GM19240 (cell line): ENCODE results near the gene TTC13.

Experiments used
- DNase-seq: peaks from one replicate; pipeline ENCODE4 v3.0.0; 2011; ENCODE audit warnings: low spot score; ENCODE audit not compliant: insufficient read length

TTC13 gene

DNA sequence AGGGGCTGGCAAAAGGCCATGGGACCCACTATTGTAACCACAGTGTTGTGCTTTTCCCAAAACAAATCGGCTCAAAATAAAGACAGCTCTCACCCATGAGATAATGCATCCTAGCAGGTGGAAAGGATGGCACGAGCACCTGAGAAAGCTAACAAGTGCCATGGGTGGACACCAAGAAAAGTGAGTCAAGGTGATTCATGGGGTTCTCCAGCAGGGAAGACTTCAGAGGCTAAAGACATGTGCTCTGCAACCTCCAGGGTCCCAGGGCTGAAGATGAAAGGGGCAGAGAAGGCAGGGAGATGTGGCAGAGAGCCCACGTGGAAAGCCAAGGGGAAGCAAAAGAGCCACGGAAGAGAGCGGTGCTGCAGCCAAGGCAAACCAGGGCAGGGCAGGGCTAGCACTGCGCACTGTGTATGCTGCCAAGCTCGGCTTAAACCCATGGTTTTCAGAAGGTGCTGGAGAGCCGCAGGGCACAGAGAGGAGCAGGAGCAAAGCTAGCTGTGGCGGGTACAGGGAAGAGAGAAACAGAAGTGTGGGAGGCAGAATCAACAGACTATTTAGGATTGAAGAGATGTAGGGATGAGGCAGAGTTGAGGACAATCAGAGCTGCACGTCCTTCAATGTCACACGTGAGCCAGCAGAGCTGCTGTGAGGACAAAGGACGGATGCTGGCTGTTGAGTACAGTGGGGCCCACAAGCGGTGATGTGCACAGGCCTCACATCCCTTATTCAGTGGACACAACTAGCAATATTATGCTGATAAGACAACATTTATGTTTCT lies 68.5 kb downstream of the TTC13 start:
- DNase-seq = no peak

DNA sequence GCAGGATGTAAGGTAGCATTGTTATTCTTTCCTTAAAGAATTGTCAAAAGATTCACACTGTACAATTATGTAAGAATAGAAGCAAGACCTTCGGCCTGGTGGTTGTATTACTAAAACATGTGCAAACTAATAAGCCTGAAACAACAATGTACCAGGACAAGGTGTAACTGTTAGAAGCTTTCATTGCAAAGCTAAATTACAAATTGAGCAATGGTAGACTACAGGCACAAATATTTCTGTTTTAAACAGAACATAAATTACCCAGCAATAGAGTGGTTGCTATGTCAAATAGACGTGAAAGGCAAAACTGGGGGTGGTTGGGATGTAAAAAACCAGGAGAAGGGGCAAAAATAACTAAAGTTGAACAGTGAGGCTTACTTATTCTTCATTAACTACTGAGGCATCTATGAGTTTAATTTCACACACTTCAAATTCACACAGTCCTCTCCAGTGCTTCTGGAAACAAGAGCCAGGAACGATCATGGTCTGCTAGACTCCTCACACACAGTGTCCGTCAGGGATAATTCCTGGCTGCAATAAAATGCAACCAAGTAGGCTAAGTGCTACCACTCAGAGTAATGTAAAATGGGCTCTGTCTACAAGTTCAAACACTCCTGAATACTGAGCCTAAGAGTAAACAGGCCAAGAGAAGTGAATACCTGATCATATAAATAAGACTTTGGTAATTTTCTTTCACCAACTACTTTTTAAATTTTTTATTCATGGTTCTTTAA lies 71.0 kb downstream of the TTC13 start:
- DNase-seq = no peak

DNA sequence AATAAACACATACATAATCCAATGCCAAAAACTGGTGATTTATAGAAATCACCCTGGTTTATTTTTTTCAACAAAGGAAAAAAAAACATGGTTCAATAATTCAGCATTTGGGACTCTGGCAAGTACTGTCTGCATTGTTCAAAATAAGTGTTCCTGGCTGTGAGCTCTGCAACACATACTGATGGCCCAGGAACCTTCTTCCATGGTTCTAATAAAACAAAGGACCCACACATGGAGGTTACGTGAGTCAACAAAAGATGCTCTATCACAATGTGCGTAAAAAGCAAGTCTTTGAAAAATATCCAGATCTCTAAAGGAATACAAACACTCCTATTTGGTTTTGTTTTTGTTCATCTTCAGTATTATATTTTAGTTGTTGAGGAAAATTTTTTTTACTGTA lies 72.4 kb downstream of the TTC13 start:
- DNase-seq = no peak

DNA sequence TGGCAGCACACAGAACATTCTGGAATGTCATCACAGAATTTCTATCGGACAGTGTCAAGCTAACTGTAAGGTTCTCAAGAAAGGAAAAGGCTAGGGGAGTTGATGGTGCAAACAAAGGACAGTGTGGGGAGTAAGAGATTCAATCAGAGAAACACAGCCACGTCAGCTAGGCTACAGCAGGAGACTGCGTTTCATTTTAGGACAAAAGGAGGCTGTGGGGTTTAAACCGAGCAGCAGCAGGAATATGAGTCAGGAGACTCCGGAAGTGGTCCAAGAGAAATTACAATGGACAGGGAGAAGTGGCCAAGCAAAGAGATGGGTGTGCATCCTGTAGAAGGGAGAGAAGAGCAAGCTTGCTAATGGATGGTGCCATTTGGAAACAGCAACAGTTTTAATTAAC lies 72.9 kb downstream of the TTC13 start:
- no peak for DNase-seq

DNA sequence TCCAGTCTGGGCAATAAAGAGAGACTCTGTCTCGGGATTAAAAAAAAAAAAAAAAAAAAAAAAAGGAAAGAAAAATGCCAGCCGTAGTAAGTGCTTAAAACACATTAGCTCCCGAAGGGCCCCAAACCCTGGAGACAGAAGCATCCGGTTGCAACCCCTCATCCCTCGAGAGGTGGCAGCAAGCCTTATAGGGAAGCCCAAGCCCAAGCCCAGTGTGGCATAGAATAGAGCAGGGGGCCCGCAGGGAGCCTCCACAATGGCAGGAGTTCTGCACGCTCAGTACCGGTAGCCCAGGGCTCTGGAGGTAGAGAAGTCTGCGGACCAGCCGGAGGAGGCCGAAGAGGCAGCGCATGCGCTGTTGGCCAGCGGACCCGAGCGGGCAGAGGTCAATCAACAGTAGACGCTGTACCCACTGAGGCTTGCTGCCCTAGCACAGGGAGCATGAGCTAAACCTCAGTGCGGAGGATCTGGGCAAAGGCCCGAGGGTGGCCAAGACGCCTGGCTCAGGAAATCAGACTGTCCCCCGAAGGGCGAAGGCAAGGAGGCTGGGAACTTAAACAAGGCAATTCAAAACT lies 76.2 kb downstream of the TTC13 start:
- no peak for DNase-seq

DNA sequence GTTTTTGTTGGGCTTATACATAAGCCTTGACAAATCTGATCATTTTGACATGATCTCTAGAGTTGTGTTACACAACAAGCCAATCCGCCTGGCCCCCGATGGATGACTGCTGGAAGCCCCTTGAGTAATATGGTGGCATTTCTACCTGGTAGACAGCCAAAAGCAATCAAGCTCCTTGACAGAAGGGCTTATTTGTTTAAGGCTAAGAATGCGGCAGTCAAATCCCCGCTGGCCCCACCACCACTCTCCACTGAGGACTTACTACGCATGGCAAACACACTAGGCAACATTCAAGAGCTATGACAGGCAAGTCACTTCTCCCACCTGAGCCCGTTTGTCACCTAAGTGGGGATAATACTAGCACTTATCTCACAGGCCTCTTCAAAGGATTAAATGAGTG lies 77.0 kb downstream of the TTC13 start:
- DNase-seq = no peak

DNA sequence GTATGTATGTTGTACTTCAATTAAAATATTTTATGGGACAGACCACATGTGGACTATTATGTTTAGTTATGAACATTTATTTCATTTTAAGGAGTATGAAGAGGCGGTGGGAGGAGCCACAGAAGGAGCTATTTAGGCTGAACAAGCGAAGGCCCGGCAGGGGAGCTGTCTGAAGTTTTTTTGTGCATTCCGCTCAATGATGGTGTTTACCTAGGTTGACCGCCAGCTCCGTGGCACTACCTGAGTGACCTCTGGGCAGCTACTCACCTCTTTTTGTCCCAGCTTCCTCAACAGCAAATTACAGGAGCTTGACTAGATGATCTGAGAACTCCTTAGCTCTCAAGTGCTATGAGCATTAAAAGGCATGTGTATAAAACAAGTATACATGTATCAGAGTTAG lies 77.7 kb downstream of the TTC13 start:
- no peak for DNase-seq

DNA sequence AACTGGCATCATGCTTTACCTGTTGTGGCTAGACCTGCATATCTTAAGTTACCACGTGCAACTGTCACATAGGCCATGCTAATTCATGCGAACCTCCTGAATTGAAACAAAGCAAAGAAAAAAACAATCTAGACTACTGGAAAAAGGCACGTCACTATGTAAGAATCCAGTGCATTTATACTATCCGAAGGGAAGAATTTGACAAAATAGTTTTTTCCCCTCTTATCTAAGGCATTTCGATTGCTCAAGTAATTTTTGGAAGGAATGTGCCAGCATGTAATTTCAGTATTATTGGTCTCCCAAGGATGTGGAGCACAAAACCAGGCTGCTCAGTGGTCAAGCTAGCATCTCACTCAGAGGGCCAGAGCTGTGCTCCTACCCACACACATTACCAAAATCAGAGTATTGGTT lies 78.8 kb downstream of the TTC13 start:
- DNase-seq = no peak

DNA sequence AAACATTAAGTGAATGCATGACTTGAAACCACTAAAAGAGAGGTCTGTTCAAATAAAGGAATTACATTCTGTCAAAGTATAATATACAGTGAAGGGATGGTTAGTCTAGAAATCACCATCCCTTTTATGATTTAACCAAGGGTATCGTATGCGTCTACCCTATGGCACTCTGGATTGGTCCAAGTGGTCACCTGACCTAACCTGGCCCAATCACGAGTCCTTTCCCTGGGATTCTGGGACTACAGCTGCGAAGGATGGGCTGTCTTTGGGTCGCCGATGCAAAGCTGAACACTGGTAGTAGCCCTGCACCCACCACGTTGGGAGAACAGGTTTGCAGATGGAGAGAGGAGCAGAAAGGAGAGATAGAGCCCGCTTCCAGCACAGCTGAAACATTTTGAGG lies 79.9 kb downstream of the TTC13 start:
- DNase-seq = no peak

DNA sequence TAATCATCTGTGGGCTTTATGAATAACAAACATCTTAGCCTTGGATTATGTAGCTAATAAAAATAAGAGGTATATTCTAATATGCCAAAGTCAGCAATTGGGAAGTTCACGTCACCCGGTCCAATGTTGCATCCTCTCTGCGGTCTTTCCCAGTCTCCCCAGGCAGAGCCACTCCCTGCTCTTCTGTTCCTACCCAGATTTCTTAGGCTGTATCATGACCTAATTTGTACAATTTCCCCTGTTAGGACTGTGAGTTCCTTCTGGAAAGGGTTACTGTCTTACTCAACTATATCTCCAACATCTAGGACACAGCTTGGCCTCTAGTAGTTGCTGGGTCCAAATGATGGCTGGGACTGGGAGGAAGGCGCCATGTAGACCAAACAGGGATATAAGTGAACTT lies 80.5 kb downstream of the TTC13 start:
- DNase-seq = no peak

DNA sequence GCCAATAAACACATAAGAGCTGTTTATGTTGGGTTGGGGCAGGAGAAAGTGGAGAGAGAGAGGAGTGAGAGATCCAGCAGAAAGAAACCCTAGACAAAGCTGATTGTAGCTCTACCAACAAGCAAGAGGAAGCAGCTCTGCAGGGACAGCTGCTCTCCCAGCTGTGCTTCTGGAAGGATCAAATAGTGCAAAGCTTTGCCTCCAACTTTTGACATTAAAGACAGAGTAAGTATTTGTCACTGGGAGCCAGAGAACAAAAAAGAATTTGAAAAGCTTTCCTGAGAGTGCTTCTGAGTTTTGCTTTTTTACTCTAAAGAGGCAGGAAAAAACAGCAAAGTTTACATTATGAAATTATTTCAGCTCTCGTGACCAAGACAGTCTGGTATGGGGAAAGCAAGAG lies 81.9 kb downstream of the TTC13 start:
- no peak for DNase-seq

DNA sequence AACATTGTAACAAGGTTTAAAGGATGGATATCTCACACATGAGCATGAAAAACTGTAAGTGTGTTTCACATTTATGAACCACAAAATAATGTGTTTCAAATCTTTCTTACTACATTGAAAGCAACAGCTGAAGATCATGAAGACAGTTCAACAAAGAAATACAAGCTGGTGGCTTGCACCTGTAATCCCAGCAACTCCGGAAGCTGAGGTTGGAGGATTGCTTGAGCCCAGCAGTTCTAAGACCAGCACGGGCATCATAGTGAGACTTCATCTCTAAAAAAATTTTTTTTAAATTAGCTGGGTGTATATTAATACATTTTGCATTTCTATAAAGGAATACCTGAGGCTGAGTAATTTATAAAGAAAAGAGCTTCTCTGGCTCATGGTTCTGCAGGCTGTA lies 83.2 kb downstream of the TTC13 start:
- no peak for DNase-seq

DNA sequence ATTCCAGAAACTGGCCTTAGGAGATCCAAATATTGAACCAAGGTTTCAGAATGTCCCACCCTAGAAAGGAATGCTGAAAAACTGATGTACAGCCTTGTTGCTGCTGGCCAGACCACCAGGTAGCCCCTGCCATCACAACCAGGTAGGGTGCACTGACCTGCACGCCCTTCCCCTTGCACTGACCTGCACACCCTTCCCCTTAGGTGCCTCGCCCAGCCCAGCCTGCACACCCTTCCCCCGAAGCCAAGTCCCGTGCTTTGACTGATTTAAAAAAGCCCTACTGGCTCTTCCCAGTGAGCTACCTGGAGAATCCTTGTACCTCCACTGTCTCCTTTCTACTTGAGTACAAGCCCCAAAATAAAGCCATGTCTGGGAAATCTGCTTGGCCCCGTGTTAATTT lies 84.0 kb downstream of the TTC13 start:
- no peak for DNase-seq

DNA sequence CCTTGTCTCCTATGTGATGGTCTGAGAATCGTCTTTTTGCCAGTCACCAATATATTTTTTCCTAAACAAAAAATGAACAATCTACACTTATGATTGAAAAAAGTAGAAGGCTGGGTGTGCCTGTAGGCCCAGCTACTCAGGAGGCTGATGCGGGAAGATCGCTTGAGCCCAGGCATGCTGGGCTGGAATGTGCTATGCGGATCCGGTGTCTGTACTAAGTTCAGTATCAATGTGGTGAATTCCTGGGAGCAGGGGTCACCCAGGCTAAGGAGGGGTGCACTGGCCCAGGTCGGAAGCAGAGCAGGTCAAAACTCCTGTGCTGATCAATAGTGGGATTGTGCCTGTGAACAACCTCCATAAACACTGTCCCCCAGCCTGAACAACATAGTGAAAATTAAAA lies 84.6 kb downstream of the TTC13 start:
- no peak for DNase-seq

DNA sequence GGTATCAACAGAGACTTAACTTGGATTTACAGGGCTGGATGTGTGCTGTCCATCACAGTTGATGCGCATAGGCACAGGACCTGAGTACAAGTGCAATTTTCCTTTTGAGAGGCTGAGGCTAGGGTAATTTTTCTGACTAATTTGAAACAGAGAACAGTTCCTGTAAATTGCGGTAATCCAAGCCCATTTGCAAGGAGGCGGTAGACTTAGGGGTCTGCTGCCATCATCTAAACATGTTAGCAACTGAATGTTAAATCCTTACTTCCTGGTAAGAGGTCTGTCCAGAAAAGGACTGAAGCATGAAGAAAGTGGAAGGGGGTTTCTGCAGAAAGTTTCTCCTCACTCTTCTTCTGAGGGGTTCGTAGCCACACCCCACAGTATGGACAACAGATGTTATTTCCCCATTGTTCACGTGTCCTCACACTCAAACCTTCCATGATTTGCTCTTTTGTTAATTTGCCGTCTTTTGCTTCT lies 86.6 kb downstream of the TTC13 start:
- no peak for DNase-seq

DNA sequence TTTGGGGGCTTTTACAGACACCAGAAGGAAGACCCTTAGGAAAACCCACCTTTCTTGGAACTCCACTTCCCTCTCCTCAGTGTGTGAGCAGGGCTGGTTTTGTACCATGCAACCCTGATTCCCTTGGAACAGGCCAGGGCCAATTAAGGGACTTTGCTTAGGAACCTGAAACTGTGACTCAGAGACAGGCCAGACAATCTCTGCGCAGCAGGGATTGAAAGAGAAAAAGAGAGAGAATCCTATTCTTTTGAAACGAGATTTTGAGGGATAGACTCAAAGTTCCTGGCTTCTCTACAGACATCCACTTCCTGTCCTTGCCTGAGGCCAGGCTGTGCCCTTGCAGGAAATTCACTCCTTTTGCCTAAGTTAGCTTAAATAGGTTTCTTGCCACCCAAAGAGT lies 87.2 kb downstream of the TTC13 start:
- DNase-seq = no peak

DNA sequence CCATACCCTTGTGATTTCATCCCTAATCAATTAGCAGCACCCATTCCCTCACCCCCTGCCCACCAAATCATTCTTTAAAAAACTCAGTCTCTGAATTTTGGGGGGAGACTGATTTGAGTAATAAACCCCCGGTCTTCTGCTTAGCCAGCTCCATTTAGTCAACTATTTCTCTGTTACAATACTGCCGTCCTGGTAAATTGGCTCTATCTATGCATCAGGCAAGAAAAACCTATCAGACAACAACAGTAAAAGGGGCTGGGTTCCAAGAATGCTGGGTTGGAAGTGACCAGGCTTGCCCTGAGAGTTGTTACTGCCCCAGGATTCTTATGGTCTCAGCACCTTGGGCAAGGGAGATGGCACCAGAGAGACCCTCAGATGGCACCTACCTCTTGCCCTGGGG lies 94.0 kb downstream of the TTC13 start:
- no peak for DNase-seq

DNA sequence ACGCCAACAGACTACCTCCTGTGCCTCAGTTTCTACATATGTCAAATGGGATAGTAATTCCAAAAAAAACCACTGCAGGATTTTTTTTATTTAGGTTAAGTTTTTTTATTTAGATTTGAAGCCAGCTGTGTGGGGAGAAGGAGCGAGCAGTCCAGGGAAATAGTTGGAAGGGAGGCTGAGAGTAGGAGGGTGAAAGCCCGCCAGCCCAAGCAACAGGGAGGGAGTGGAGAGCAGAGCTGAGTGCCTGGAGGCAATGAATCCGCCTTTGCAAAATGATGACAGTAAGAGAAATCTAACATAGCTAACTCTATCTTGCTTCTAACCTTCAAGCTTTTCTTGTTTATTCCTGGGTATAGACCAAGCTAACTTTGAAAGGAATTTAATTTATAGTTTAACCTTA lies 94.7 kb downstream of the TTC13 start:
- no peak for DNase-seq

DNA sequence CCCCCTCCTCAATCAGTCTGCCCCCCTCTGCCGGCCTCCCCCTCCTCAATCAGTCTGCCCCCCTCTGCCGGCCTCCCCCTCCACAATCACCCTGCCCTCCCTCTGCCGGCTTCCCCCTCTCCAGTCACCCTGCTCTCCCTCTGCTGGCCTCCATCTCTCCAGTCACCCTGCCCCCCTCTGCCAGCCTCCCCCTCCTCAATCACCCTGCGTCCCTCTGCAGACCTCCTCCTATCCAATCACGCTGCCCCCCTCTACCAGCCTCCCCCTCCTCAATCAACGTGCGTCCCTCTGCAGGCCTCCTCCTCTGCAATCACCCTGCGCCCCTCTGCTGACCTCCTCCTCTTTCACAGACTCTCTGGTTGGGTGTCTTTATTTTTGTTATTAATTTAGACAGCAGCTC lies 98.9 kb downstream of the TTC13 start:
- DNase-seq = no peak

DNA sequence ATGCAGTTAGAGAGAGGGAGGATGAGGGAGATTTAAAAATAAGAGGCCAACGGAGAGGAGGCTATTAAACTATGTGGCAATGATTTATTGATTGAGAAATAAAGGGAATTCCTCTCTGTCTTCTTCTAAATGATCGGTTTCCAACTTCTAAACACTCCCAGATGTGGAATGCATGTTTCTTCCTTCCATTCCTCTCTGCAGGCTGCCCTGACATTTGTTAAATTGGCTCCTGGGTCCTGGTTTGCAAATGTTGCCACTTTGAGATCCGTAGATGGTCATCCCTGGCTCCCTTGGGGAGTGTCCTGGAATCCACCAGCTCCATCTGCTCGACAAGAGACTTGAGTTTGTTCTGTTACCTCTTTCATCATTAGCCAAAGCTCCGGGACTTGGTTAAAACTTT lies 100.1 kb downstream of the TTC13 start:
- no peak for DNase-seq

DNA sequence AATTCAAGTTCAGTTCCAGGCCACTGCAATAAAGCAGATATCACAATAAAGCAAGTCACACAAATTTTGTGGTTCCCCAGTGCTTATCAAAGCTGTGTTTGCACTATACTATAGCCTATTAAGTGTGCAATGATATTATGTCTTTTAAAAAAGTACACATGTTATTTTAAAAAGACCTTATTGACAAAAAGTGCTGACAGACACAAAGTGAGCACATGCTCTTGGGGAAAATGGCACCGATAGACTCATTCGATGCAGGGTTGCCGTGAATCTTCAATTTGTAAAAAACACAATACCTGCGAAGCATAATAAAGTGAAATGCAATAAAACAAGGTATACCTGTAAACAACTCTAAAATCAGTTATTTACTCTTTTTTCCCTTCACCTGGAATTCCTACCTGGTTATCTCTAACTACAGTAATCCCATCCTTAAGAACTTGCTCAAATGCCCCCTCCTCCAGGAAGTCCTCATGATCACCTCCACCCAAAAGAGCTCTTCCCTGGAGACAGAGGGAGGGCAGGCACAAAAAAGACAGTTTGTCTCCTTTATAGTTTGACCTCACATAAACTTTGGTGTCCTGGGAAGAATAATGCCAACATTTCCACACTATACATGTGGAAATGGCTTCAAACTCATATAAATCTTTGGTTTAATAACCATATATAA lies 100.6 kb downstream of the TTC13 start:
- DNase-seq = no peak
